IPS-18c (cell line): ENCODE data around the gene RANBP17.

Experiments
- H3K4me3 ChIP-seq: 2 replicates; pipeline ENCODE4 v1.7.0; 2013; ENCODE audit warnings: low read depth, mild to moderate bottlenecking, low read length, moderate library complexity; ENCODE audit not compliant: insufficient read depth
- H3K9me3 ChIP-seq: one replicate; pipeline ENCODE4 v1.6.1; 2013; ENCODE audit warnings: mild to moderate bottlenecking, low read length, moderate library complexity; ENCODE audit not compliant: control insufficient read depth, insufficient read depth

The RANBP17 gene

GRCh38 chr5:171226096-171226754 is 364.4 kb downstream of the RANBP17 start:
- Histone ChIP-seq H3K9me3 (no peaks in the 10 kb centered on the region), H3K4me3 (no peak overlapping the region)

DNA sequence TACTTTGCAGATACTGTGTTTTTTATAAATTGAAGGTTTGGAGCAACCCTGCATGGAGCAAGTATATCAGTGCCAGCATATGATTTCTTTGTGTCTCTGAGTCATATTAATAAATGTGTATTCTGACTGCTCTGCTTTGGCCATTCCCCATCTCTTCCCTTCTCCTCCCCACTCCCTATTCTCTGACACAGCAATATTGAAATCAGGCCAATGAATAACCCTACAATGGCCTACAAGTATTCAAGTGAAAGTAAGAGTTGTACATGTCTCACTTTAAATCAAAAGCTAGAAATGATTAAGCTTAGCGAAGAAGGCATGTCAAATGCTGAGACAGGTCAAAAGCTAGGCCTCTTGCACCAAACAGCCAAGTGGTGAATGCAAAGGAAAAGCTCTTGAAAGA is 365.0 kb downstream of the RANBP17 start:
- no peaks in the 10 kb centered on the region for H3K9me3 ChIP-seq
- H3K4me3 ChIP-seq: no peak overlapping the region

GRCh38 chr5:171236651-171237050 is 374.8 kb downstream of the RANBP17 start:
- no peak overlapping the region for H3K4me3 ChIP-seq

DNA sequence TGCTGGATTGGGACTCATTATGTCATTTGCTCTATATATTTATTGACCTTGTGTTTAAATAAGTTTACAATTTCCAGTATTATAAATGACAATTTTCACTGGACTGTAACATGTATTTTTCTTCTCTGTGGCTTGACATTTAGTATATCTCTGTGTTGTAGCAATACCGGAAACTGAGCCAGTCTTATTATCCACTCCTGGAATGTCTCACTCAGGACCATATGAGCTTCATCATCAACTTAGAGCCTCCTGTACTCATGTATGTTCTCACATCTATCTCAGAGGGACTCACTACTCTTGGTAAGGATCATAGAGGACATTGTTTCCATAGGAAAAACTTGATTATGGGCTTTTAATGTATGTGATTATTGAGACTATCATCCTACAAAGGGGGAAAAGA is 380.7 kb downstream of the RANBP17 start:
- Histone ChIP-seq H3K9me3 (no peaks in the 10 kb centered on the region), H3K4me3 (no peak overlapping the region)

More at GRCh38 chr5:171236651-171237050, 374.8 kb downstream of the RANBP17 start:
- no peaks in the 10 kb centered on the region for H3K9me3 ChIP-seq

- Histone ChIP-seq H3K9me3 (no peaks in the 10 kb centered on the region), H3K4me3 (no peak overlapping the region)
Measured at GRCh38 chr5:171246231-171246630, 384.4 kb downstream of the RANBP17 start.

DNA sequence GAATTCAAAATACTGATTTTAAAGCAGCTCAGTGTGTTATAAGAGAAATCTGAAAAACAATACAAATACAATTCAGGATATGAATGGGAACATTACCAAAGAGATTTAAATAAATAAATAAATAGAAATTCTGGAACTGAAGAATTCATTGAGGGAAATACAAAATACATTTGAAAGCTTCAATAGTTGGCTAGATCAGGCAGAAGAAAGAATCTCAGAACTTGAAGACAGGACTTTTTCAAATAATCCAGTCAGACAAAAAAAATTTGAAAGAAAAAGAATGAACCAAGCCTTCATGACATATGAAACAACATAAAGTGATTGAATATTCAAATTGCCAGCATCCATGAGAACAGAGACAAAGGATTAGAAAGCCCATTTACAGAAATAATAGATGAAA is 387.6 kb downstream of the RANBP17 start:
- no peaks in the 10 kb centered on the region for H3K9me3 ChIP-seq
- H3K4me3 ChIP-seq: no peak overlapping the region

DNA sequence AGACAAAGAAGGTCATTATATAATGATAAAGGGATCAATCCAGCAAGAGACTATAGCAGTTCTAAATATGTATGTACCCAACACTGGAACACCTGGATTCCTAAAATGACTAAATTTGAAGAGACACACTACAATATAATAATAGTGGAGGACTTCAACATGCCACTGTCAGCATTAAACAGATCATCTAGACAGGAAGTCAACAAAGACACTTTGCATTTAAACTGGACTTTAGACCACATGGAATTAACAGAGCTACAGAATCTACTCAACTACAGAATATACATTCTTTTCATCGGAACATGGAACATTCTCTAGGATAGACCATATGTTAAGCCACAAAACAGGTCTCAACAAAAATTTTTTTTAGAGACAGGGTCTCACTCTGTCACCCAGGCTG is 388.9 kb downstream of the RANBP17 start:
- H3K4me3 ChIP-seq: no peak overlapping the region

DNA sequence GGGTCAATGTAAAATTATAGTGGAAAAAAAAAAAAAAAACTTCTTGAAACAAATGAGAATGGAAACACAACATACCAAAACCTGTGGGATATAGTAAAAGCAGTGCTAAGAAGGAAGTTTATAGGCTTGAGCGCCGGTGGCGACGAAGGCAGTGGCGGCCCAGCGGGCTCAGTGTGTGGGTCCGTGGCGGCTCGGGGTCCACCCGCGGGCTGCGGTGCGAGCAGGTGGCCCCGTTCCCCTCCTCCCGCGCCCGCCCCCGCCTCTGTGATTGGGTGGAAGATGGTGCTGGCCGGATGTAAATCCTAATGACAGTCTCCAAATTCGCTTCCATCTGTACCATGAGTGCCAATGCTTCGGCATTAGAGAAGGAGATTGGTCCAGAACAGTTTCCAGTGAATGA is 389.7 kb downstream of the RANBP17 start:
- Histone ChIP-seq H3K4me3 (no peak overlapping the region), H3K9me3 (no peaks in the 10 kb centered on the region)

More for the DNA sequence above, 388.9 kb downstream of the RANBP17 start:
- no peaks in the 10 kb centered on the region for H3K9me3 ChIP-seq

DNA sequence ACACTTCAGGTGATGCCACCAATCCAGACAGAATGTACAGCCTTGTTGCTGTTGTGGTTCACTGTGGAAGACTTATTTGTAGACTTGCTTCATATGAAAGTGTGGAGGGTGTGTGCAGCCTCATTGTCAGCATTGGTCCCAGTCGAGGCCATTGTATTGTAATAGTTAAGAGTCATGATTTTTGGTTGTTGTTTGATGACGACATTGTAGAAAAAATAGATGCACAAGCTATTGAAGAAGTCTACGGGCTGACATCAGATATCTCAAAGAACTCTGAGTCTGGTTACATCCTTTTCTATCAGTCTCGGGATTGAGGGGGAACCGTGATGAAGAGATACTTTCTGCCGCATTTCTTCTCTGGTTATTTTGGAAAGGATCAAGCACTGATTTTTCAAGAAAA is 390.9 kb downstream of the RANBP17 start:
- Histone ChIP-seq H3K9me3 (no peaks in the 10 kb centered on the region), H3K4me3 (no peak overlapping the region)

DNA sequence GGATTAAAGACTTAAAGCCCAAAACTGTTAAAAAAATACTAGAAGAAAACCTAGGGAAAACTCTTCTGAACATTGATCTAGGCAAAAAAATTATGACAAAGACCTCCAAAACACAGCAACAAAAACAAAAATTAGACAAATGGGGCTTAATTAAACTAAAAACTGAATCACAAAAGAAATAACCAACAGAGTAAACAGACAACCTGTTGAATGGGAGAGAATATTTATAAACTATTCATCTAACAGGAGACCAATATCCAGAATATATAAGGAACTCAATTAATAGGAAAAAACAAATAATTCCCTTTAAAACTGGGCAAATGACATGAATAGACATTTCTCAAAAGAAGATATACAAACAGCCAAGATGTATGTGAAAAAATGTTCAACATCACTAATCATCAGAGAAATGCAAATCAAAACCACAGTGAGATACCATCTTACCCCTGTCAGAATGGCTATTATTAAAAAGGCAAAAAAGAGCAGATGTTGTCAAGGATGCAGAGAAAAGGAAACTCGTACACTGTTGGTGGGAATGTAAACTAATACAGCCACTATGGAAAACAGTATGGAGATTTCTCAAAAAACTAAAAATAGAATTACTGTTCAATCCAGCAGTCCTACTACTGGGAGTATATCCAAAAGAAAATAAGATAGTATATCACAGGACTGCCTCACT is 397.1 kb downstream of the RANBP17 start:
- no peak overlapping the region for H3K4me3 ChIP-seq
- H3K9me3 ChIP-seq: no peaks in the 10 kb centered on the region

GRCh38 chr5:171261361-171261760 is 399.5 kb downstream of the RANBP17 start:
- no peak overlapping the region for H3K4me3 ChIP-seq

DNA sequence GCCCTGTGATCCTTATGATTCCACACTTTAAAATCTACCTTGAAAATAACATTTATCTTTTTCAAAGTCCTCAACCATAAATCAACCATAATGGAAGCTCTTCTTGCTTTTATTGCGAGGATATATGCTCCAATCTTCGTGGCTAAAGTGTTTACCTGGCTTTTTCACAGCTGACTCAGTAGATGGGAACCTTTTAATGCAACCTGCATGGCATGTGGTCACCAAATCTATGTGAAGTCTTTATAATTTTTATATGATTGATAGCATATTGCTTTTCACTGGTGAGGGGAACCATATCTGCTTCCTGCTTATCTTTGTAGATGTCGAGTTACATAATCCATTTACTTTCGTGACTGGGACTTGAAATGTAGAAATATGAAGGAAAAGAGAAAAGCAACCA is 400.1 kb downstream of the RANBP17 start:
- Histone ChIP-seq H3K4me3 (no peak overlapping the region), H3K9me3 (no peaks in the 10 kb centered on the region)

More at GRCh38 chr5:171261361-171261760, 399.5 kb downstream of the RANBP17 start:
- no peaks in the 10 kb centered on the region for H3K9me3 ChIP-seq

- H3K4me3 ChIP-seq: no peak overlapping the region
- no peaks in the 10 kb centered on the region for H3K9me3 ChIP-seq
Measured at GRCh38 chr5:171263181-171263580, 401.4 kb downstream of the RANBP17 start.

DNA sequence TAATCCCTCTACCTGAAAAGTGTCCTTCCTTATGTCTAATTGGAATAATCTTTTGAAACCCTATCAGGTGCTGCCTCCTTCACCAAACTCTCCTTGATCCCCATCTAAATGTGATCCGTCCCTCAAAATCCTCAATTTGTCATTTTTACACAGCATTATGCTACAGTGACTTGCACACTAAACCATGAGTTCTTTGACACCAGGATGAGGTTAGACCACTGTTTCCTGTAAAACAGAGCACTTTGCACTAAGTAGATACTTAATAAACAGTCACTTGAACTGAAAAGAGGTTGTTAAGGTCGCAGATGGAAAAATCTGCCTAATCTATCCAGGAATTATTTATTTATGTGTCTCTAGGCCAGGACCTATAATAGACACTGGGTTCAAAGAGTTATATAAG is 403.0 kb downstream of the RANBP17 start:
- H3K4me3 ChIP-seq: no peak overlapping the region
- no peaks in the 10 kb centered on the region for H3K9me3 ChIP-seq

GRCh38 chr5:171268700-171269620 is 407.1 kb downstream of the RANBP17 start:
- Histone ChIP-seq H3K4me3 (no peak overlapping the region), H3K9me3 (no peaks in the 10 kb centered on the region)

GRCh38 chr5:171269717-171270116 is 407.9 kb downstream of the RANBP17 start:
- H3K9me3 ChIP-seq: no peaks in the 10 kb centered on the region
- no peak overlapping the region for H3K4me3 ChIP-seq

GRCh38 chr5:171270136-171270535 is 408.3 kb downstream of the RANBP17 start:
- Histone ChIP-seq H3K4me3 (no peak overlapping the region), H3K9me3 (no peaks in the 10 kb centered on the region)

- H3K9me3 ChIP-seq: no peaks in the 10 kb centered on the region
- H3K4me3 ChIP-seq: no peak overlapping the region
Measured at GRCh38 chr5:171271798-171272197, 410.0 kb downstream of the RANBP17 start.
